A549 (cell line): Measurements from ENCODE around the gene TTC24.

Experiments
- EHMT2 ChIP-seq: fragments of 200-600 bp; sonication (generic); IDR thresholded peaks from 2 replicates; pipeline ENCODE4 v1.6.1; 2016; ENCODE audit warnings: antibody characterized with exemption, low read depth, mild to moderate bottlenecking, moderate library complexity
- MAZ ChIP-seq: fragments of 150-350 bp; IDR thresholded peaks from 2 replicates; pipeline ENCODE4 v1.6.1; 2014; ENCODE audit warnings: antibody characterized with exemption, low read depth, low read length, borderline replicate concordance

GRCh38 chr1:156592158-156592909 lies 12.8 kb downstream of the TTC24 start:
- no peak for TF ChIP-seq EHMT2
- TF ChIP-seq MAZ, result no peak
